Stimulated activated CD8-positive, alpha-beta memory T cell treated with anti-CD3 and anti-CD28 coated beads, Interleukin-7, amount 100 ng/mL, for 48 hours (primary cell): ENCODE results near the gene TRPM2.

Experiments
- DNase-seq, 2 donors: peaks; one replicate each; pipeline ENCODE4 v3.0.0-alpha.2; 2020; ENCODE audit warnings: low read depth in 1 of 2; ENCODE audit errors: extremely low read depth in 1 of 2

The TRPM2 gene

GRCh38 chr21:44424608-44425306, 71.3 kb downstream of the TRPM2 start:
- no peak for DNase-seq

GRCh38 chr21:44425307-44425894, 72.0 kb downstream of the TRPM2 start:
- no peak for DNase-seq

- no peak for DNase-seq
Observed at GRCh38 chr21:44425895-44426662, 72.7 kb downstream of the TRPM2 start.

- DNase-seq = no peak
Observed at GRCh38 chr21:44426663-44427191, 73.3 kb downstream of the TRPM2 start.

- no peak for DNase-seq
Observed at GRCh38 chr21:44427241-44428120, 74.1 kb downstream of the TRPM2 start.

GRCh38 chr21:44428281-44428960, 75.0 kb downstream of the TRPM2 start:
- DNase-seq = peak; percentile 5 to 29

- DNase-seq = no peak
Observed at GRCh38 chr21:44429894-44430293, 76.5 kb downstream of the TRPM2 start.

GRCh38 chr21:44431300-44431699, 77.9 kb downstream of the TRPM2 start:
- DNase-seq = no peak

- DNase-seq = no peak
Observed at GRCh38 chr21:44432841-44433790, 79.7 kb downstream of the TRPM2 start.

- no peak for DNase-seq
Observed at GRCh38 chr21:44433791-44434567, 80.6 kb downstream of the TRPM2 start.

- DNase-seq = no peak
Observed at GRCh38 chr21:44434568-44434925, 81.1 kb downstream of the TRPM2 start.

- no peak for DNase-seq
Observed at GRCh38 chr21:44434936-44435635, 81.7 kb downstream of the TRPM2 start.

- no peak for DNase-seq
Observed at GRCh38 chr21:44436111-44436611, 82.7 kb downstream of the TRPM2 start.

GRCh38 chr21:44436958-44437357, 83.5 kb downstream of the TRPM2 start:
- DNase-seq = no peak

GRCh38 chr21:44437371-44437695, 83.9 kb downstream of the TRPM2 start:
- DNase-seq = no peak

GRCh38 chr21:44437696-44438431, 84.4 kb downstream of the TRPM2 start:
- no peak for DNase-seq
